Ecto neural progenitor cell (in vitro differentiated cells): ENCODE data around the gene KDM5C.
A peak's percentile ranks its signal among the peaks of the same experiment; 100 is the strongest.

Experiments
- DNase-seq: peaks from one replicate; pipeline ENCODE4 v3.0.0-alpha.2; 2018; ENCODE audit warnings: low spot score

Gene KDM5C

DNA sequence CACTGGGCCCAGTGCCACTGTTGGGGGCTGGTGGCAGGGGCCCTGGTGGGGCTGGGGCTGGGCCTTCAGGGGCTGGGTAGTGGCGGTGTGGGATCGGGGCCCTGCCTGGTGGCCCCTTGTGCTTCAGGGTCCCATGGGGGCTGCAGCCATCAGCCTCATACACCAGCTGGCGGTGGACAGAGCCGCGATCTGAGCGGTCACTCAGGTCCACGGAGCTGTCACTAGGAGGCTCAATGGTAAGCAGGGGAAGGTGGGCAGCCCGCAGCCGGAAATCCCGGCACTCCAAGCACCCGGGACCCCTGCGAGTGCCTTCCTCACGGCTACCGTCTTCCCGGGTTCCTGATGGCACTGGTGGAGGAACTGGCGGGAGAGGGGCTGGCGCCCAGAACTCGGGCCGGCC is 25.5 kb upstream of the KDM5C start:
- no peak for DNase-seq

DNA sequence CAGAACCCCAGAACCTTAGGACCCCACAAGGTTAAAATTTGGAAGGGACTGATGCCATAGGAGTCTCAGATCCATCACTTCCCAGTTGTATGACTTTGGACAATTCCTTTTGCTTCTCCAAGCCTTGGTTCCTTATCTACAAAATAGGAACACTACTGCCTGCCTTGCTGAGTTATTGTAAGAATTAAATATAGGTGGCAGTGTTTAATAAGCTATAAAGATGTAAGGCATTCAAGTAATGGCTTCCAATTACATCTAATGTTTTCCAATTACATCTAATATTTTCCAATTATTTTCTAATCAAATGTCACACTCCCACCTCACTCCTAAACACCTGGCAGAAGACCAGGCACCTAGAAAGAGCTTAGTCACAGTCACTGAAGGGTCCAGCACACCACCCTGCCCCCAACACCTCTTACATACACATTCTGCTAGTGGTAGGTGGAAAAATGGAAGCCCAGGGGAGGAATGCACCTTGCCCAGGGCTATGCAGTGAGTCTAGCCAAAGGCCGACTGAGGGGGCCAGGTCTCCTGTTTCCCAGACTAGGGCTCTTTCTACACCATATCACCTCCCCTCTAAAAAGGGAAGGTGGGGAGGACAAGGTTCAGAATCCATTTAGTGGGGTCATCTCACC is 24.5 kb upstream of the KDM5C start:
- DNase-seq: no peak

DNA sequence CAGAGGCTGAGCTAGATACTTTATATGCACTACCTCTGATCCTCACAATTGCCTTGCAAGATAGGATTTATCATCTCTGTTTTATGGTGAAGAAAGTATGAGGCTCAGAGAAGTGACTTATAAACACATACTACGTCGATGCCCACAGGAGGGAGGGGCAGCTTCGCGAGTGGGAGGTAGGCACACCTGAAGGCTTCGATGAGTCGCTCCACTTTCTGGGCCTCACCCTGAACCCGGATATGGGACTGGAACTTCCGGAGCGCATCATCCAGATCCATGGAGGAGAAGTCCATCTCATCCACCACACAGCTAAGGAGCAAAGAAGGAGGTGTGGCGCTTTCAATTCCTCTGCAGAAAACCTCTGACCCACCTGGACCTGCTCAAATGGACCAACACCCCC is 22.9 kb upstream of the KDM5C start:
- DNase-seq: no peak

DNA sequence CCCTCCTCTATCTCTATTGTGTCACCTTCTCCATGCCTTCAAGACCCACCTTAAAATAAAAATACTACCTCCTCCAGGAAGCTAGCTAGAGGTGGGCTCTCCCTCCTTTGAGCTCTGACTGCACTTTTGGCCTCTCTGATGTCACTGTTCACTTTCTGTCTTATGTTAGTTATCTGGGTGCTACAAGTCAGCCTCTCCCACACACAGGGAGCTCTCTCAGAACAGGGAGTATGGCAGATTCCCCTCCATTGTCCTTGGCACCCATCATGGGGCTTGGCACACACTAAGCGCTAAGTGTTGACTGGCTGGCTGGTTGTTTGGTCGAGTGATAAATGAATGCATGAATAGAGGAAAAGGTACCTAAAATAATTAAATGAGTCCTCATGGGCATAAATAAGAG is 21.2 kb upstream of the KDM5C start:
- no peak for DNase-seq

DNA sequence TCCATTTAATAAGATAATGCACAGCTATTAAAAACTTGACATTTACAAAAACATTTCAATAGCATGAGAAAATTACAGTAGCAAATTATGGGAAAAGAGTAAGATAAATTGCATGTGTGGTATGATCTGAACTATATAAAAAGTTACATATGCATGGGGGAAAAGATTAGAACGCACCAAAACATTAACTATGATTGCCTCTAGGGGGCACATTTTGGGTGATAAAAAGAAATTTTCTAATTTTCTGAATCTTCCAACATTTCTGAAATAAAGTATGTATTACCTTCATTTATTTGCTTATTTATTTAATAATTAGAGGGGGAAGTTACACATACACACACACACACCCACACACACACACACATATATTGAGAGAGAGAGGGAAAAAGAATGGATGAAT is 19.6 kb upstream of the KDM5C start:
- DNase-seq: no peak

DNA sequence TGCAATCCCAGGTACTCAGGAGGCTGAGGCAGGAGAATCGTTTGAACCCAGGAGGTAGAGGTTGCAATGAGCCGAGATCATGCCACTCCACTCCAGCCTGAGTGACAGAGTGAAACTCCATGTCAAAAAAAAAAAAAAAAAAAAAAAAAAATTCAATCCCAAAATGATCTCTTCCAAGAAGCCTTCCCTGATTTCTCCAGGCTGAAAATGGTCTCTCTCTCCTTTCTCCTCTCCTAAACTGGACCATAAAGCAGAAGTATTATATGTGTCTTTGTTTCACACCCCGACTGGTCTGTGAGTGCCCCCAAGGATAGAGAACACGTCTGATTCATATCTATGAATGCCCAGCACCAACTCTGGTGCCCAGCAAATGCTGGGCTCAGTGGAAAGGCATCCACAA is 17.3 kb upstream of the KDM5C start:
- DNase-seq: no peak

DNA sequence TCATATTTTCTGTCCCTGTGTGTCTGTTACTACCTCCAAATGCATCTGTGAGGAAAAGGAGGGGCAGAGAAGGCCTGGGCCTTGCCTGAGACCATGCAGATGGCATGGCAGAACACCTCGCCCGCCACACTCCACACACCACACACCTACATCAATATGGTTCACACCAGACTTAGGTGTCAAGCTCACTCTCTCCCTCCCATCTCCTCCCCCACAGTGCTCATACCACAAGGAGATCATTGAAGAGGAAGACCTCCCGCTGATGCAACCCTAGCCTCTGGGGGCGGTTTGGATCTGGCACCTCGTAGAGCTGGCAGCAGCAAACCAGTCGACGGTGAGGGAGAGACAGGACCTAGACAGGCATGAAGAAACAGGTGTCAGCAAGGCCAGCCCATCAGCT is 16.6 kb upstream of the KDM5C start:
- DNase-seq: no peak

DNA sequence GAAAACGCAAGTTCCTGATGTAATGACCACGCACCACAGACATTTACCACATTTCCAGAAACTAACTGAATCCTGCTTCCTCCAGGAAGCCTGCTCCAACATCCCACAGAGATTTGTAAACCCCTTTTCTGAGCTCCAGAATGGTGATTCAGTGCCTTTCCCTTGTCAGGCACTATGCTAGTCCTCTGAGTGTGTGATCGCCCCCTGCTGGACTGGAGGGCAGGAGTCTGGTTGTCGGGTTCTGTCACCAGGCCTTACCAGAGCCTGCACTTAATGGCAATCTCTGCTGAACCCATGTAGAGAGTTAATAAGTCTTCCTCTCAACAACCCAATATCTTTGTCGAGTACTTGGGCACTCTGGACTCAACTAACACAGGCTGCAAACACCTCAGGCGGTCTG is 14.5 kb upstream of the KDM5C start:
- DNase-seq: no peak

DNA sequence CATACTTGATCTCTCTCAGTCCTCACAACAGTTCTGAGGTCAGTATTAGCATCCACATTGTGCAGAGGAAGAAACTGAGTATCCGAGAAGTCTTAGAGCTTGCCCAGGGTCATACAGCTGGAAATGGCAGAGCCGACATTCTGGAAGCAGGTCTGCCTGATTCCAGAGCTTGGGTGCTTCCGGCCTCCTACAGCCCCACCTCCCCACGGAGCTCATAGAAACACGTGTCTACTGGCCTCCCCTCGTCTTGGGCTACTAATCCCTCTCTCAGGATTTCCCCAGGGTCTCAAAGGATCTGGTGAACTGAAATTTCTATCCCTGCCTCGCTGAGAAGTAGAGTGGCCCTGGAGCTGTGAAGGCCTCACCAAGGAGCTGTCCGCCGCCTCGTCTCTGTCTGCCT is 12.0 kb upstream of the KDM5C start:
- DNase-seq: no peak

DNA sequence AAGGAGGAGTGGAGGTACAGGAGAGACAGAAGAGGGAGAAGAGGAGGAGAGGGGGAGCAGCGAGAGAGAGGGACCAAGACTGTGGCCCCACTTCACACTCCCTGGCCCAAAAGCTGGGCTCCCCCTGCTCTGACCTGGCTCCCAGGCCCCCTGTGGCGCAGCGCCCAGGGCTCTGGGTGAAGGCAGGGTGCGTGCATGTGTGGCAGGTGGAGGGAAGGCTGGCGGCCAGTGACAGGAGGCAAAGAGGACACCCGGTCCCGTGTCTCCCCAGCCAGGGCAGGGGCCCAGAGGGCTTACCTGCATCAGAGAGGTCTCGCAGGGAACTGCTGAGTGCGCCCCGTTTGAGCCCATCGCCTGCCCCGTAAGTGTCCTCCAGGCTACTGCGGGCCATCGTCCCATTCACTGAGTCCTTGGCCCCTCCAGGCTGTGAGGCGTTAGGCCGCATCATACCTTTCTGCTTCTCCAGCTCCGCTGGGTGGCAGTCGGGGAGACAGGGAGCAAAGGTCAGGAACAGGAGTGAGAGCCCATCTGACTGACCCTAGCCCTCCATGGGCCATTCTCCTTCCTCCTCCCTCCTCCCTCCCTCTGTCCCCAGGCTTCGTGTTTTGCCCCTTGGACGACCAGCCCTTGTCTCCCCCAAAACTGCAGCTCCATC is 11.1 kb upstream of the KDM5C start:
- DNase-seq: no peak

DNA sequence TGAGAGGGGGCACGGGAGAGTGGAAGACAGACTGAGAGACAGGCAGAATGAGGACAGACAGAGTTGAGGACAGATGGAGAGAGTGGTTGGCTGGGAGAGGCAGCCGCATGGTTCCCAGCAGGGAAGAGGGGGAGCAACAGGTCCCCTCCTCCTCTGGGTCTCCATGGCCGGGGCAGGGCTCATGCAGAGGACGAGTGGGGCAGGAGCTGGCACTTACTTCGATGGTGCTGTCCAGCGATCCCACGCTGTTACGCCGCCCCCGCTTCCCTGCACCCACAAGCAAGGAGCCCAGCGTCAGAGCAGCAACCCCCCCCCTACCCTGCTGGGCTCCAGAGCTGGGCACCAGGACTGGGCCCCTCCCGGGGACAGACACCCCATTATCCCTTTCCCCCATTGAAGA is 10.6 kb upstream of the KDM5C start:
- DNase-seq: no peak

DNA sequence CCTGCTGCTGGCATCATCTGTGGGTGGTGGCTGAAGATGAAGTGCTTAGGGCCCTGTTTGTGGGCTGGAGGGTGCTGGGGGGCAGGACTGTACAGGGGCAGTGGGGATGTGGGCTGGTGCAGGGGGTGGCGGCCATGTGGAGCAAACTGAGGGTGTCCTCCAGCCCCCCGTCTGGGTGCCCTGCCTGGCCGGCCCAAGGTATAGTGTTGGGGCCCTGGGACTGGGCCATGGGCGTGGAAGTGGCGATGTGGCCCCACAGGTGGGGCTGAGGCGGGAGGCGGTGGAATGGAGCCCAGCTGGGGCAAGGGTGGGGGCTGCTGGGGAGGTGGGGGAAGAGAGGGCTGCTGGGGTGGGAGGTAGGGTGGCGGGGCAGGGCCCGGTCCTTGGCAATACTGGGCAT is 9.5 kb upstream of the KDM5C start:
- DNase-seq: no peak

DNA sequence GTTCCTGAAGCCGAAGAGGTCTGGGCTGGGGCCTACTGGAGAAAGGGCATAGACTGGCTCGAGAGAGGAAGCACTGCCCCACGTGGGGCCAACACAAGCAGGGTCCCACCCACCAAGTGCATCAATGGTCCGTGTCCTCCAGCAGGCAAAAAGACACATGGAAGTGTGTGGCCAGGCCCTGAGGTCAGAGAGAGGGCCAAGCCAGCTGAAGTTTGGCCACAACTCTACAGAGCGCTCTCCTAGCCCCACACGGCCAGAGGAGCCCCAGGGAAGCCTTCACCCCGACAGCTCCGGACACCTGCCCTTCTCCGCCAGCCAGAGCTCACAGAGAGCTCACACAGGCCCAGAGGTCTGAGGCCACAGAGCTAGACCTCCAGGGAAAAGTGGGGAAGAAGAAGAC is 8.5 kb upstream of the KDM5C start:
- DNase-seq: no peak

DNA sequence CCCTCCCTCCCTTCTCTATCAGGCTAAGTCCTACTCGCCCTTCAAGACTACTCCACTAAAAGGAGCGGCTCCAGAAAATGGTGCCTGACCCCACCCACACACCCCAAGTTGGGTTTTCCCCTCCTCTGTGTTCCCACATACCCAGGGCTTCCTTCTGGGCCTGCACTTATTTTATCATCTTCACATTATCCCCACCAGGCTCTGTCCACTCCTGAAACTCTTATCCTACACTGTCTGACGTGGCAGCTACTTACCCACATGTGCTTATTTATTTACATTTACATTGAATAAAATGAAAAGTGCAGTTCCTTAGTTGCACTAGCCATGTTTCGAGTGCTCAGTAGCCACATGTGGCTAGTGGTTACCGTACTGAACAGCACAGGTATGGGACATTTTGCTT is 5.1 kb upstream of the KDM5C start:
- DNase-seq: no peak

DNA sequence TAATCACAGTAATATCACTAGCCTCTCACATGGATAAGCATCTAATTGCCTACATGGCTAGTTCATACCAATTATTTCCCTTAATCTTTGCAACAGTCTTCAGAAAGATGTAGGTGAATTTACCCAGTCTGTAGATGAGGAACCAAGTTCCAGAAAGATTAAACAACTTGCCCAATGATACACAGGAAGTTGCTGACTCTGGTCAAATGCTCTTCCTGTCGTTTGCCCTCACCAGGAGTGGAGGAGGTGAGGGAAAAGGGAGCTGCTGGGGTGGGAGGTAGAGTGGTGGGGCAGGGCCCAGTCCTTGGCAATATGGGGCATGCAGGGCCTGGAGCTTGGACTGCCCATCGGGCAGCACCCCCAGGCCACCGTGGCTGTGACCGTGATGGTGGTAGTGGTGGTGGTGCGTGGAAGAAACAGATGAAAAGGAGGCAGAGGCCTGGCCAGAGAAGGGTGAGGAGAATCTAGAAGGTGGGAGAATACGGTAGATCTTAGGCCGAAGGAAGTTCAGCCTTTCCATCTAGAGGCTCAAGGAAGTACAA is 2.3 kb upstream of the KDM5C start:
- DNase-seq: no peak

DNA sequence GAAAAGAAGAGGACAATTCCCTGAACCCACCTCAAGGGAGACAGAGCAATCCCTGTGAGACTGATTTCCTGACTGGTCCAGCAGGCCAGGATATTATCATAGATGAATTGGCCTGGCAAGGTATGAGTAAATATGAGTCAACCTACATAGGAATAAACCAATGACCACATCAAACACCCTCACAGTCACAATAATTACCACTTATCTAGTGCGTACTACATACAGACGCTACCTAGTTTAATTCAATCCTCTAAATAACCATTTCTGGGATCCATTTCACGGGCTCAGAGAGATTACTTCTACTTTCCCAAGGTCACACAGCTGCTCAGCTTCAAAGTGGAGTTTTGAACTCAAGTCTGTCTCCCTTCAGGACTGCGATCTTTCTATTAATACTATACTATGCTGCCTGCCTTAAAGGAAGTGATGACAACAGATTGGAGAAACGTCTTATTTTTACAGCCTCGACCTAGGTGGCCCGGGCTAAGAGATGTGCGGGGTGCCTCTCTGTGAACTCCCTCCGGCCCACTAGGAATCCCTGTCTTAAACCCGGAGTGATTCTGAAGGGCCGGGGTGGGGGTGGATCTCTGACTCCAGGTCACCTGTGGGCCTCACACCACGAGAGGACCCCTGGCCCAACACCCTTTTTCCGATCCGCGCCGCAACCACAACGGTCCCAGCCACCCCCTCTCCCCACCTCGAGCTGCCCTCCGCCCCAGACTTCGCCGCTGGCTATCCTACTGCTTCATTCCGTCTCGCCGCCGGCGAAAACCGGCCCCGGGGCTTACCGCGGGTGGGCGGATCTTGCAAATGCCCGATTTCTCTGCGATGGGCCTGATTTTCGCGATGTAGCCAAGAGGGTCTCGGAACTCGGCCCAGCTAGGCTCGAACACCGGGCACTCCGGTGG is 800 bp downstream of the KDM5C start:
- peak; percentile 62 for DNase-seq

DNA sequence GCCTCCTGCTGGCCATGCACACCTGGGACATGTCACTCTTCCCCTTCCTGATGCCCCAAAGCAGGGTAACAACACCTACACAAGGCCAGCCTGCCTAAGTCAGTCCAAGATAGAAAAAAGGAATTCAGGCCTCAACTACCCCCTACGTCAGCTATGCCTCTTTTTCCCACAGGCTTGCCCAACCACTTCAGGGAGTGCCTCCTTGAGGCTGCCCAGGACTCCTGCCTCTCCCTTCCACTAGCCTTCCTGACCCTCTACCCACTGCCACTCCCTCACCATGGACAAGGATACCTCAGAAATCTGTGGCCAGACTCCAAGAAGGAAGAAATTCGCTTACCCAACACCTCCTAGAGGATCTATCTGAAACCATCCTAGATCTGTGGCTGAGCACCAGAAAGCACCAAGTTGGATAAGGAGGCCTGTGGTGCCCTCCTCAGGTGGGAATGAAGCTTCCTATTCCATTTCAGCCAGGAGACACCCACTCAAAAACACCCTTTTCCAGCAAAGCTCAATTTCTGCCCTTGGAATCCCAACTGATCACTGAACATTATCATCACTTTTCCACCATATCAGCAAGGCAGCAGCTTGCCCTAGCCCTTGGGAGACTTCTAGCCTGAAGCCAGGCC is 1.8 kb downstream of the KDM5C start:
- no peak for DNase-seq

DNA sequence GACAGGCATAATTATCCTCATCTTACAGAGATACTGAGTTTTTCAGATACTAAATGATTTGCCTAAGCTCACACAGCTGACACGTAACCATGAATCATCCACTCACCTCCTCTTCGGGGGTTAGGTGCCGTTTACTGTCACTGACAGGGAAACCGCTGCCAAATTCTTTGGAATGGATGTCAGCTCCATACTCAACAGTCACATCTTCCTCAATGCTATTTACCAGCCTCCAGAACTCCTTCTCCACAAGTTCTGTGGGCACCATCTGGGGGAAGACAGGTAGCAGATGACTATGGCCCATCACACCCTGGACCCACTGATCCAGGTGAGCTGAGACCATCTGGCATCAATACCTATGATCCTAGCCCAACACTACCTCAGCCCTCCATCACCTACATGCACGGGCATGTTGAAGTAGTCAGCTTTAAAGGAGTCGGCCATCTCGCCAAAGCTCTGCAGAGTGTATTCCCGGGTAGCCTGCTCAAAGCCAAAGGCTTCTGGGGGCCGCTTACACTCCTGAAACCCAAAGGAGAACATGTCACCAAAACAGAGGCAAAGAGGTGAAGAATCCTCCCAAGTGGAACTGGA is 13.5 kb downstream of the KDM5C start:
- DNase-seq: no peak

DNA sequence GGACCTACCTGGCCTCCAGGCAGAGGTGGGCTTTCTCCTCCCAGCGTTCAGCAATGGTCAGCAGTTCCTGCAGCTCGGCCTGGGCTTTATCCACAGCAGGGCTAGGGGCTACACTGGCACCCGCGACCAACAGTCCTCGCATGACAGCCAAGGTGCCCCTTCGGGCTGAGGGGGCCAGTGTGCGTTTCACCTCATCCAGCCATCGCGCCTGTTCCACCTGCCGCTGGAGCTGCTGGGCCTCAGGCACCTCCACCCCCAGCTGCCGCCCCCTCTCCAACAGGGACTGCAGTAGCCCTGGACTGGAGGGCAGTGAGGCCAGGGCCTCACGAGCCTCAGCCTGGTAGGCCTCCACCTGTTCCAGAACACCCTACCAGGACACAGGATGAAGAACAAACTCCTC is 28.3 kb downstream of the KDM5C start:
- DNase-seq: no peak

DNA sequence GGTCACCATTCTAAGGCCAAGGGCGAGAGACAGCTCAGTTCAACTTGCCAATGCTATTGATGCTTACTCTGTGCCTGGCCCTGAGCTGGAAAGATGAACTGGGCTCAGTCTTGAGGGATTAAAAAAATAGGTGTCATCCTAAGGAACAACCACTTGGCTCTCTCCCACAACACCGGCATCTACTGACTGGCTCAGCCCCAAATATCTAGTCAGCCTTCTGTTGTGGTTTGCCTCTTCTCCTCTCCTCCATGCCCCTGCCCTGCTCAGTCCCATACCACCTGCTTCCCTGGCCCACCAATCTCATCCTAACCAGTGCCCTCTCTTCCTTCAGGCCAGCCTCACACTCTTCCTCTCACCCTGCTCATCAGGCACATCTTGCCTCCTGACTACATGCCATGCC is 29.6 kb downstream of the KDM5C start:
- no peak for DNase-seq

DNA sequence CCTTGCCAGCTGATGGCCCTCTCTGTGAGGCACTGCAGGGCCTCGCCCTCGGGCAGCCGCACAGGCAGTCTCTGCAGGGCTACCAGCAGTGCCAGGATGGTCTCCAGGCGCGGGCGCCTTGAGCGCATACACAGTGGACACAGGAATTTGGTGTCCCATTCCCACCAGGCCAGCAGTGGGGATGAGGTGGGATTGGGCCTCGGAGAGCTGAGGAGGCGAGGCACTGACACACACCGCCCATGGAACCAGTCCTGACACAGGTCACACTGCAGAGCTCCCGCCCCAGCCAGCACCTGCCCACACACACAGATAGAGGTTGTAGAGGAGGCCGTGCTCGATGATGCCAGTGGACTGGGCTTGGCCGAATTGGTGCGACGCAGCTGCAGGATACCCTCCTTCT is 30.7 kb downstream of the KDM5C start:
- DNase-seq: no peak

DNA sequence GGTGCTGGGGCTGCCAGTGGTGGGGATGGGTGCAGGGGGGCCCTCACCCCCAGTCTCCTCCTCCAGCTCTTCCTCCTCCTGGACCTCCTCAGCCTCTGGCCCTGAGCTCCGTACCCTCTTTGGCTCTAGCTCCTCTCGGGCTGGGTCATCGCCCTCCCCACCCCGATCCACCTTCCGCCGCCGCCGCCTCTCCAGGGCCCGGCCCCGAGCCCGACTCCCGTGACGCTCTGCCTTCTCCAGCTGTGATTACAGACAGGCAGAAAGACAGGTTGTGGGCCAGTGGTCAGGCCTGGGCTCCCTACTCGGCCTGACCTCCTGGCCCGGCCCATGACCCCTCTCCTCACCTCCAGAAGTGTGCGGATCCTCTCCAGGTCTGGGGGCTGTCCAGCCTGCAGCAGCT is 31.9 kb downstream of the KDM5C start:
- DNase-seq: no peak
